Kidney (tissue), 14 donors: ENCODE results near the gene JAK3. TPM values are rescaled to one million over a fixed set of nuclear protein-coding genes. Genes with fewer than 3 reads are reported as not detected.

Experiments used
- DNase-seq, 5 donors: peaks; one replicate each; pipeline ENCODE4 v3.0.0-alpha.2; 2013 to 2020
- FAIRE-seq: peaks from 2 replicates; lab custom pipeline; 2012; peaks lifted over from hg19 to GRCh38; lab: Jason Lieb, UNC
- H3K27ac ChIP-seq, 2 donors: one replicate each; pipeline ENCODE4 v1.7.0; 2013; ENCODE audit warnings: low read depth in 2 of 2, low read length in 2 of 2, inconsistent platforms in 1 of 2
- H3K27me3 ChIP-seq: one replicate; pipeline ENCODE4 v1.7.1; 2013; ENCODE audit warnings: low read length, inconsistent platforms; ENCODE audit not compliant: control insufficient read depth, insufficient read depth
- H3K36me3 ChIP-seq, 3 donors: one replicate each; pipeline versions ENCODE4 v1.7.0 to v1.7.1; 2013; ENCODE audit warnings: low read length in 3 of 3, control low read depth in 1 of 3, inconsistent platforms in 1 of 3; ENCODE audit not compliant: insufficient read depth in 3 of 3, control insufficient read depth in 2 of 3
- H3K4me1 ChIP-seq, 3 donors: one replicate each; pipeline versions ENCODE4 v1.7.0 to v1.7.1; 2013; ENCODE audit warnings: low read length in 3 of 3, inconsistent platforms in 1 of 3, low read depth in 1 of 3; ENCODE audit not compliant: control insufficient read depth in 2 of 3, insufficient read depth in 2 of 3
- H3K4me3 ChIP-seq, 3 donors: one replicate each; pipeline versions ENCODE4 v1.7.0 to v1.8.1; 2013; ENCODE audit warnings: low read length in 3 of 3, control low read depth in 1 of 3, inconsistent platforms in 1 of 3
- H3K9ac ChIP-seq, 3 donors: one replicate each; pipeline versions ENCODE4 v1.7.0 to v1.7.1; 2013; ENCODE audit warnings: low read length in 3 of 3, control low read depth in 1 of 3, inconsistent platforms in 1 of 3
- H3K9me3 ChIP-seq, 3 donors: one replicate each; pipeline versions ENCODE4 v1.7.0 to v1.7.1; 2013; ENCODE audit warnings: low read length in 3 of 3, control low read depth in 1 of 3, inconsistent platforms in 1 of 3; ENCODE audit not compliant: control insufficient read depth in 2 of 3, insufficient read depth in 1 of 3
- intact Hi-C: fragments of 100-400 bp; cut with DNase I; formaldehyde crosslinking; loops from one replicate; pipeline ENCODE4 v1.11.1; 2022
- polyA plus RNA-seq: library from polyadenylated mRNA; stranded (reverse); fragments of 350-450 nt; fragmentation: Illumina TruSeq; extraction: RNeasy Lipid Tissue Mini Kit (QIAGEN cat#74804); gene quantifications from one replicate; pipeline ENCODE4 v1.2.3, GENCODE V29; 2014; ENCODE audit warnings: low read depth, low replicate concordance; ENCODE audit not compliant: insufficient read depth
- total RNA-seq: library from RNA; stranded (reverse); fragmentation: NEBNext Ultra II Directional; extraction: Animal tissue kit (Norgen Biotek cat#: 25700); gene quantifications from one replicate; pipeline ENCODE4 v1.2.1, GENCODE V29; 2021
- TF ChIP-seq, protein P1 (sequence below): IDR thresholded peaks from 3 replicates; pipeline ENCODE4 v1.5.1; 2012; ENCODE audit warnings: mild to moderate bottlenecking, moderate library complexity, borderline replicate concordance; ENCODE audit not compliant: insufficient read depth; ENCODE audit errors: extremely low read depth
- donor health status: control.
- donor health status: control.
- donor health status: control.
- donor health status: control.
- donor health status: control.
- donor health status: DM: yes; HTN: yes; CAD: no.
- donor health status: Normal renal cell carcinoma (clear cell type).

The JAK3 gene
- total and polyA plus RNA-seq, 2 donors from 2014 or later = 3.5 to 30.8 TPM

DNA sequence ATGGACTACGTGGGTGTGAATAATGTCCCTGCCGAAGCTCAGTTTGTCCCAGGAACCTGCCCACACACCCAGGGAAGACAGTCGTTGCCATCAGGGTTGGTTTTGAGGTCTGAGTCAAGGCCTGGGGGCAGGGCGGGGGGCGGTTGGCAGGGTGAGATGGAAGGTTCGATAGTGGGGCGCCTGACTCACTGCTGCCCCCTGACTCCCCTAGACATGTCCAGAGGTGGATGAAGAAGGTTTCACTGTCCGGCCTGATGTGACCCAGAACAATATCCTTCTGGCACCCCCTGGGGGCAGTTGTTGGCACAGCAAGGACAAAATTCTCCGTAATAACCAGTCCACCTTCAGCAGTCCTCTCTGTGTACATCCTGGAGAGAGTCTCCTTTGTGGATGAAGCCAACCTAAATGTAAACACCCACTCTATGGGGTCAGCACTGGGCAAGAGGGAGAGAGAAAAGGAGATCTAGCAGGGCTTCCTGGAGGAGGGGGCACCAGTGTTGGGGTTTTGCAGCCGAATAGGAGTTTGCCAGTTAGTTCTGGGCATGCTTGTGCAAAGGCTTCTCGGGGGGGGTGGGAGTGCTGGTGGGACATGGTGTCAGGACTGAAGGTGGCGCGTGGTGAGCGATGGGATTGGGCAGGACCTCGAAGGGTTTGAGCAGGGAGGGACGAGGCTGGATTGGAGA, 72.4 kb downstream of the JAK3 start:
- FAIRE-seq = no peak
- H3K36me3 ChIP-seq = no peaks in the 10 kb centered on the region
- H3K27ac ChIP-seq = no peak overlapping the region
- peak in 1 of 5 donors; percentile 27 for DNase-seq
- TF ChIP-seq, protein P1, sequence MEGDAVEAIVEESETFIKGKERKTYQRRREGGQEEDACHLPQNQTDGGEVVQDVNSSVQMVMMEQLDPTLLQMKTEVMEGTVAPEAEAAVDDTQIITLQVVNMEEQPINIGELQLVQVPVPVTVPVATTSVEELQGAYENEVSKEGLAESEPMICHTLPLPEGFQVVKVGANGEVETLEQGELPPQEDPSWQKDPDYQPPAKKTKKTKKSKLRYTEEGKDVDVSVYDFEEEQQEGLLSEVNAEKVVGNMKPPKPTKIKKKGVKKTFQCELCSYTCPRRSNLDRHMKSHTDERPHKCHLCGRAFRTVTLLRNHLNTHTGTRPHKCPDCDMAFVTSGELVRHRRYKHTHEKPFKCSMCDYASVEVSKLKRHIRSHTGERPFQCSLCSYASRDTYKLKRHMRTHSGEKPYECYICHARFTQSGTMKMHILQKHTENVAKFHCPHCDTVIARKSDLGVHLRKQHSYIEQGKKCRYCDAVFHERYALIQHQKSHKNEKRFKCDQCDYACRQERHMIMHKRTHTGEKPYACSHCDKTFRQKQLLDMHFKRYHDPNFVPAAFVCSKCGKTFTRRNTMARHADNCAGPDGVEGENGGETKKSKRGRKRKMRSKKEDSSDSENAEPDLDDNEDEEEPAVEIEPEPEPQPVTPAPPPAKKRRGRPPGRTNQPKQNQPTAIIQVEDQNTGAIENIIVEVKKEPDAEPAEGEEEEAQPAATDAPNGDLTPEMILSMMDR = no peak
- H3K9me3 ChIP-seq = no peaks in the 10 kb centered on the region
- intact Hi-C loops = no loop called here
- H3K27me3 ChIP-seq = no peaks in the 10 kb centered on the region
- H3K4me3 ChIP-seq = no peak overlapping the region
- peaks cover 0 to 4% (median 0%) of the 10 kb centered on the region in 3 donors for H3K4me1 ChIP-seq
- no peak overlapping the region for H3K9ac ChIP-seq

Other genes starting within 250 kb of the JAK3 start
- 2.2 TPM for gene UNC13A, start 159.6 kb downstream of the JAK3 start, total RNA-seq
- gene UNC13A, start 159.6 kb downstream of the JAK3 start, polyA plus RNA-seq = 0.06 TPM
- gene MAP1S, start 128.5 kb downstream of the JAK3 start, total RNA-seq = 56.1 TPM
- gene MAP1S, start 128.5 kb downstream of the JAK3 start, polyA plus RNA-seq = 25.2 TPM
- gene FCHO1, start 96.5 kb downstream of the JAK3 start, total RNA-seq = 5.9 TPM
- gene FCHO1, start 96.5 kb downstream of the JAK3 start, polyA plus RNA-seq = 0.52 TPM
- gene B3GNT3, start 52.8 kb downstream of the JAK3 start, total RNA-seq = 36.2 TPM
- 2.0 TPM for gene B3GNT3, start 52.8 kb downstream of the JAK3 start, polyA plus RNA-seq
- gene INSL3, start 26.5 kb downstream of the JAK3 start, total RNA-seq = not detected
- gene INSL3, start 26.5 kb downstream of the JAK3 start, polyA plus RNA-seq = not detected
- 1,282 TPM for gene RPL18A, start 11.9 kb upstream of the JAK3 start, total RNA-seq
- gene RPL18A, start 11.9 kb upstream of the JAK3 start, polyA plus RNA-seq = 1,707 TPM
- gene SLC5A5, start 24.0 kb upstream of the JAK3 start, total RNA-seq = 0.16 TPM
- not detected for gene SLC5A5, start 24.0 kb upstream of the JAK3 start, polyA plus RNA-seq
- gene CCDC124, start 85.0 kb upstream of the JAK3 start, total RNA-seq = 59.5 TPM
- 120 TPM for gene CCDC124, start 85.0 kb upstream of the JAK3 start, polyA plus RNA-seq
- gene KCNN1, start 119.1 kb upstream of the JAK3 start, total RNA-seq = 0.19 TPM
- 0.37 TPM for gene KCNN1, start 119.1 kb upstream of the JAK3 start, polyA plus RNA-seq
- gene ARRDC2, start 160.2 kb upstream of the JAK3 start, total RNA-seq = 68.4 TPM
- 20.8 TPM for gene ARRDC2, start 160.2 kb upstream of the JAK3 start, polyA plus RNA-seq
- gene IL12RB1, start 239.0 kb upstream of the JAK3 start, total RNA-seq = 3.2 TPM
- 0.45 TPM for gene IL12RB1, start 239.0 kb upstream of the JAK3 start, polyA plus RNA-seq
- gene MAST3, start 249.8 kb upstream of the JAK3 start, total RNA-seq = 16.0 TPM
- gene MAST3, start 249.8 kb upstream of the JAK3 start, polyA plus RNA-seq = 5.6 TPM